NCI-H460 (cell line): ENCODE results near the gene VPS39. TPM values are rescaled to one million over a fixed set of nuclear protein-coding genes. Genes with fewer than 3 reads are reported as not detected.

ENCODE experiments used
- DNase-seq: peaks from one replicate; pipeline ENCODE4 v3.0.0-alpha.2; 2016; ENCODE audit warnings: low read depth; ENCODE audit errors: extremely low read depth
- total RNA-seq: library from RNA; depleted of rRNA; stranded (reverse); fragments of >200 nt; shearing (Covaris generic); gene quantifications from 2 replicates; pipeline ENCODE4 v1.2.3, GENCODE V29; 2014

The VPS39 gene
- total RNA-seq, 1 experiment from 2014 or later: 27.0 TPM

GRCh38 chr15:42159381-42160015 lies 48.6 kb downstream of the VPS39 start:
- no peak for DNase-seq

- no peak for DNase-seq
These were observed 49.2 kb downstream of the VPS39 start for GRCh38 chr15:42158941-42159340.

DNA sequence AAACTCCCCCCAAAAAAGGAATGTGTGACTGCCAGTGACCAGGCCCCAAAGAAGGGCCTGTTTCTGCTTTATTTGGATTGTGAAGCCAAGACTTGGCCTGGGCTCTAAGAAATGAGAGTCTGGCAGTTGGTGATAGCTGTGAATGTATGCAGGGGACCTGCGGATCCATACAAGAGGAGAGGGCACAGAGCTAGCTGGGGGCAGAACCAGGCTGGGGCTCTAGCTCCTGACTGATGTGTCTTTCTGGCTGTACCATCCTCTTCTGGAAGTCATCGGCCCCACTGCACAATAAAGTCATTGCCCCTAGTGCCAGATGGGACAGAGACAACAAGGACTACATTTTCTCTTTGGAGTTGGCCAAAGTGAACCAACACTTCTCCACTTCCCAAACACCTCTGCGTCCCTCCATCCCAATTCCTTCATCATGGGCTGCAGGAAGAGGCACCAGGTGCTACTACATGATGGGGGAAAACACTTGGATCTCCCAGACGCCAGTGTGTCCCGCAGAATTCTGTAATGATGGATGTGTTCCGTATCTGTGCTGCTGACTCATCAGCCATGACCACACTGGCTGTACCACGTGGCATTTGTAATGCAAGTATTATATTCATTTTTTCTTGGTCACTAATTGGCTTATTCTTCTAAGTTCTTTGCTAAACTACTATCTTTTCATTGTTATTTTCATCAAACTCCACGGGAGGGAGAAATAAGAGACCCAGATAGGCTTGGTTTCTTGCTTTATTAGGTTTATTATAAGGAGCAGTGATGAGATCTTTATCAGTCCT lies 49.9 kb downstream of the VPS39 start:
- no peak for DNase-seq

- no peak for DNase-seq
These were observed 50.7 kb downstream of the VPS39 start for GRCh38 chr15:42157381-42157780.

DNA sequence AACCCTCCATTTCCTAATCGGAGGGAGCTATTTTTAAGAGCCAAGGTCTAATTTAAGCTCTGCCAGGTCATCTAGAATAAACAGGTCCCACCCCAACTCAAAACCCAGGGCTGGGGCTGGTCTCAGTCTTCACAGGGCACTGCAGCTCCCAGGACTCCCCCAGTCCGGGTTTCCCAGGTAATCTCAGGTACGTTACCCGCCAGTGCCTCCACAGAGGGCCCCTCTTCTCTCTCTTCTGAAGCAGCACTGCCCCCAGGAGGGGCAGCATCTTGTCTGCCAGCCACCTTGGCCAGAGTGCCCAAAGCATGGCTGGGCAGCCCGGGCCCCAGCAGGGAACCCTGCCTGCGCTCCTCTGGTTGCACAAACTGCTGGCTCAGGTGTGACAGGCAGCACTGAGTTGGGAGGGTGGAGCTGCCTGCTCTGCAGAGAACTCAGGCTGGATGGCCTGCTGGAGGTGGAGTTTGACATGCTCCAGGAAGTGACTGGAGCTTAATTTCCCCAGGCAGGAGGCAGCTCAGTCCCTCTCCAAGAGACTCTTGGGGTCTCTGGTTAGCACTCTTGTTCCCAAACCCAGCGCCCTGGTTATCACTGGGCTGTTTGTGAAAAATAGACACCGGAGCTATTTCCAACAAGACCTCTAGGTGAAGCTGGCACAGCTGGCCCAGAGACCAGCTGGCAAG lies 51.7 kb downstream of the VPS39 start, which contains the start of gene PLA2G4F:
Gene PLA2G4F (minus strand): TSS at position 394 of the 680 bp plus-strand sequence. CDS start 87 bp downstream, at position 307.
- no peak for DNase-seq

- no peak for DNase-seq
These were observed 52.4 kb downstream of the VPS39 start for GRCh38 chr15:42155546-42156242.

DNA sequence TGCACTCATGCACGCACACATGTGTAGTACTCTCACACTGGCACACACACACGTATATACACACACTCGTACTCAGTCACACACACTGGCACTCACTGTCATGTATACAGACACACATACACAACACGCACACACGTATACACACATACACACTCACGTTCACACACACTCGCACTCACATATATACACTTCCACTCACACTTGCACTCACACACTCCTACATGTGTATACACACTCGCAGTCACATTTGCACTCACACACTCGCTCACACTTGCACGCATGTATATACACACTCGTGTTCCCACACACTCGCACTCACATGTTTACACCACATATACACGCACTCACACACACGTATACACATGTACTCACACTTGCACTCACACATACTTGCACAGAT lies 53.1 kb downstream of the VPS39 start:
- no peak for DNase-seq

DNA sequence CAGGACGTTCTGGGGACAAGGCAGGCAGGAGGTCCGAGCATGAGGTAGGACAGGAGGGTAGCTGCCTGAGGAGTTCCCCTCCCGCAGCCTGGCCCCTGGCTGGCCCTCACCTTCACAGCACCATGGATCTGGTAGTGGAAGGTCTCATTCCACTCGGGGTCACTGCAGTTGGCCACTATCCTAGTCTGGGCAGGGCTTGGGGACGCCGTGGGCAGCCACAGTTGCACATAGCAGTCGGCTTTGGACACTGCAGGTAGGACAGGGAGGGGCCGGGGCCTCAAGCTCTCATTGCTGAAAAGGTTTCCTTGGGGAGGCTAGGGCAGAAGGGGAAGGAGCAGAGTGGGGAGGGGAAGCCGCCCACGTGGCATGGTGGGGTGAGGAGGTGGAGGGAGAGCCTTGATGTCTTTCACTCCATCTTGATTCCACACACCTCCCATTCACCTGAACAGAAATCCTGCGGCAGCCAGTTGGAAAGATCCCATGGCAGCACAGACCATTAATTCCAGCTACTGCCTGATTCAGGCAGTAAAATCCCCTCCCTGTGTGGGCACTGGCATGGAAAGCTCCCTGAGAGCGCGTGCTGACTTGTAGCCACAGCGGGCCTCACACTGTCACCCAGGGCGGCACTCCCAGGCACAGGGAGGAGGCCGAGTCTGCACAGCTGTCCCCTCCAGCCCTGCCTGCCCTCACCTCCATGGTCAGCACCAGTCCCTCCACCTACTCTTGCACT lies 53.7 kb downstream of the VPS39 start:
- no peak for DNase-seq

GRCh38 chr15:42153874-42154211 lies 54.3 kb downstream of the VPS39 start:
- no peak for DNase-seq

DNA sequence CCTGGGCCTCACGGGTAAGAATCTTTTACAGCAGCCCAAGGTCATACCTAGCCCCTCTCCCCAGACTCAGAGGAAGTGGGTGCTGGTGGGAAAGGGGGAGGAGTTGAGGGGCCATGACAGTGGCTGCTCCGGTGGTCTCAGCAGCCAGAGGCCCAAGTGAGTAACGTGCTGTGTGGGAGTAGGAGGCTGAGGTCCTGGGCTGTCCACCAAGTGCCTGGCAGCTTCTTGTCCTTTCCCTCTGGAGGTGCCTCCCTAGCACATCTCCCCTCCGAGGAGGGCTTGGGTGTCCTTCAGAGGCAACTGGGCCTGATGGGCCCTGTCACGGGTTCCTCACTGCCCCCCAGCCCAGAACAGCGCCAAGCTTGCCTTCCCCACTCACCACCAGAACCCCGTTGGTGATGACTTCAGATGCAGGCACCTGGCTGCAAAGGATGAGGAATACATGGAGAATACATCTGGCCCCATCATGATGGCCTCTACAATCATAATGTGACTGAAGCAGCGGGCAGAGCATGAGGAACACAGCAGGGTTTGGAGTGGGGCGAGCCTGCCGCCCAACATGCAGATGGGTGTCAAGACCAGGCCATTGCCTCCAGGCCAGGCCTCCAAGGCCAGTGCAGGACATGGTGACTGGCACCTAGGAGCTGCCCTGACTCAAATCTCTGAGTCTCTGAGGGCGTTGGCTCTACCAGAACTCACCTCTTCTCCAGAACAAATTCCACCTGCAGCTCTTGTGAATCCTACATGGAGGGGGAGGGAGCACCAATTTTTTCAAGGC lies 55.0 kb downstream of the VPS39 start:
- DNase-seq: no peak

DNA sequence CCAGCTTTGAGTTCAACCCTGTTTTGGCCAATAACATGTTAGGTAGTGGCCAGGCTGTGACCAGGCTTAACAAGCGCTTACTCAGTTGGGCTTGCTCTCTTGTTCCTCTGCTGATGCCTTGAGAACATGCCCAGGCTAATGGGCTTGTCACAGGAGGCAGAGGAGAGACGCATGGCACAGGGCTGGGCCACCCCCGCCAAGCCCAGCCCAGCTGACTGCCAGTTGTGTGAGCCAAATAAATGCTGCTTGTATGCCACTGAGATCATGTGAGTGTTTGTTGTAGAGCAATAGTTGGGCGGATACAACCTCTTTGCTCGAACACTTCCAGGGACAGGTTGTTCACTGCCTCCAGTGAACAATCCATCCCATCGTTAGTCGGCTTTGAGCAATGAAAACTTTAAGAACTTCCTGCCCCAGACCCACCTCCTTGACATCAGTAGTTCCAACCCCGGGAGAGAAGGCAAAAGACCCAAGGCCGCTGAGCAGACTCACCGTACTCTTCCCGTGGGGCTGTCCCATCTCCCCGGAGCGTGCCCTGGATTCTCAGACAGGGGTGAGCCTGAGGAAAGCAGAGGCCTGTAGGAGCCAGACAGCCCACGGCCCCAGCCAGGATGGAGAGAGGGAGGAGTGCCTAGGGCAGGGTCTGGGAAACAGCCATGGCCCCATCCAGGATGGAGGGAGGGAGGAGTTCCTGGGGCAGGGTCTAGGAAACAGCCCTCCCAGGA lies 55.7 kb downstream of the VPS39 start:
- no peak for DNase-seq

DNA sequence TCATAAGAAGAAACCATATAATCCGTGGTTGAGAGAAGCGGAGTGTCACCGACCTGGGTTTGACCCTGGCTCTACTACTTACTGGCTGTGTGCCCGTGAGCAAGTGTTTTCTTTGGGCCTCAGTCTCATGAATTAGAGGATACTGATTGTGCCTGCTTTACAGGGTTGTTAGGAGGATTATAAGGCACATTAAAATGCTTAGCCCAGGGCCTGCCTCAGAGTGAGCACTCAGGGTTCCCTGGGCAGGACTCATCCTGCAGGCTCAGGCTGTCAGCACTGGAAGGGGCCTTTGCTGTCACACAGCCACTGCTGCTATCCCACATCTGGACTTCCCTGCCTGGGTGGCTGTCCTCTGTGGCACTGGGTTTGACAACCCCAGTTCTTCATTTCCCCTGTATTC lies 56.4 kb downstream of the VPS39 start:
- DNase-seq: no peak

DNA sequence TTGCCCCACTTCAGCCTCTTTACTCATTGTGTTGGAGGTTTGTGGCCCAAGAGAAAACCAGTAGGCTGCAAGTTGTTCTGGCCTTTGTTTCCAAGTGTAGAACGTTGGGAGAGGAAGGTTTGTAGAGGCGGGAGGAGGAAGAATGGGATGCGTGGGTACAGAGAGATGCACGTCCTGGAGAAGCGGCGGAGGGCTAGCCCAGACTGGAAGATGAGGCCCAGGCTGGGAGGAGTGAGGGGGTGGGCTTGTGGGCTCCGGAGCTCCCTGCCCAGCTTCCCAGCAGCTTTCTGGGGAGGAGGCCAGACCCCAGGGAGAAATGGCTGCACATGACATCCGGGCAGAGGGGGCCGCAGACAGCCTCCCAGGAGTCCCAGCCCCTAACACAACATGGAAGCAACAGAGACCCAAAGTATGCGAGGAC lies 57.0 kb downstream of the VPS39 start:
- DNase-seq: no peak

DNA sequence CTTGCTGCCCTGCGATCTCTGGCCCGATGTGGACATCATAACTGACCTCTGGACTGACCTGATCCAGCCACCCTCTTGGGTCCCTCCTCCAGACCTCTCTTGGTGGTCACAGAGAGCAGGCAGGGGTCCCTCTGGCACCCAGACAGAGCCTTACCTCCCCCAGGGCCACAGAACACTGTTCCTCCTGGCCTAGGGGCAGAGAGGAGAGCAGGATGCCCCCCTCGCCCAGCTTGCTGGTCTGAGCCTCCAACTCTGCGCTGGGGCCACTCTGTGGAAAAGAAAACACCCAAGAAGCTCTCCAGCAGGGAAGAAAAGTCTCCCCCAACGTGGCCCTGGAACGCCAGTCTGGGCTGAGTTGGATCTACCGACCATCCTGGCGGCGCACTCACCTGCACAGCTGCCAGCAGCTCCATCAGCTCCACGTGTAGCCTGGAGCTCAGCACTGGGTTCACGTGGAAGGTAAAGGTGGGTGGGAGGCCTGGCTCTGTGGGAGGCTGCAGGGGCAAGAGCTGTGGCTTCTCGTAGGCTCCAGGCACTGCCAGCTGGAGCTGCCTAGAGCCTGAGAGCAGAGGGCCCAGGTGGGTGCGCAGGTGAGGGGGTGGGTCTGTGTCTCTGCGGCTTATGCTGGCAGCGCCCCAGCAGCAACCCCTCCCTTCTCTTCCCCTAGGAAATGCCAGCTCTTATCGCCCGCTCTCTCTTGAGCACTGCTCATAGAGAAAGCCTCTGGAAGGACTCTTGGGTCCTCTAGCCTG lies 57.7 kb downstream of the VPS39 start:
- DNase-seq: no peak

DNA sequence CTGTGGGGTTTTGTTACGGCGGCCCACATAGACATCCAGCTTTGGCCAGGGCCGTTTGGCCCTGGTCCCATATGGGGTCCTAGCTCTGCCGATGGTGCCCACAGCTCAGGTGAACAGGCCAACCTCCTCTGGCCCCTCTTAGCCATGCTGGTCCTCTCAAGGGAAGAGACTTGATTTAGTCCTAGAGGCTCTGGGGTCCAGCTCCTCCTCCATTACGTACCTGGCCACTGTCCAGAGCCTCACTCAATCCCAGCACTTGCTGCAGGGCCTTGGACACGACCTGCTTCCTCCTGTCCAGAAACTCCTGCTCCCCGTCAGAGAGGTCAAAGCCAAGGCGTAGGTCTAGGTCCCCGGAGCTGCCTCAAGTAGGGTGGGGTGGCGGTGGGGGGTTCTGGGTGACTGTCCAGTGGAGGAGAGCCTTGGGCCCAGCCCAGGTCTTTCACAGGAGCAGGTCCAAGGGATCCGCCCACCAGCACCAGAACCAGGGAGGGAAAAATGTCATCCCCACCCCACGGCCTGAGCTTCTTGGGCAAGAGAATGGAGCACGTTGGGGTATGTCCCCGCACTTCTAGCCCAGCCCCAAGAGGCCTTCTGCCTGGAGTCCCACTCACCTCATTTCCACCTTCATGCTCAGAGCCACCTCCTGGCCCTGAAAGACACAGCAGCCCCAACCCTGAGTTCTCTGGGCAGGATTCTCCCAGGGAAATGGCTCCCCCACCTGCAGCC lies 58.4 kb downstream of the VPS39 start:
- no peak for DNase-seq

DNA sequence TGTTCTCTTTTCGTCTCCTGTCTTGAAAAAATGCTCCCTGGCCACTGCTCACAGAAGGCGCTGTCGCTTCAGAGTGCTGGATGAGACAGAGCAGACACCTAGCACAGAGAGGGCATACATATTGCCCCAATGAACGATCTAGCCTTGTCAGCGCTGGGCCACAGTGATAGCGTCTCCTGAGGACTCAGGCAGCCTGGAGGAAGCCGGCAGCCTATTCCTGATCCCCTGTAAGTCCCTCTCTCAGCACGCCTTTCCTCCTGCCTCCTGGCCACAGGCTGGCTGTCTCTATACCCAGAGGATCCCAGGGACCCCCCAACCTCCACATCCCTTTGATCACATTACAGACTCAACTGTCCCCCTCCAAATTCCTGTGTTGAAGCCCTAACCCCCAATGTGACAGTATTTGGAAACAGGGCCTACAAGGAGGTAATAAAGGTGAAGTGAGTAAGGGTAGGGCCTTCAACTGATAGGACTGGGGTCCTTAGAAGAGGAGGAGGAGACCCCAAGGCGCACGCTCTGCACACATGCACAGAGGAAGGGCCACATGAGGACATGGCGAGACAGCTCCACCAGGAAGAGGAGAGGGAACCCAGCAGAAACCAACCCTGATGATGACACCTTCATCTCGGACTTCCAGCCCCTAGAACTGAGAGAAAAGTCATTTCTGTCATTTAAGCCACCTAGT lies 59.2 kb downstream of the VPS39 start:
- no peak for DNase-seq

DNA sequence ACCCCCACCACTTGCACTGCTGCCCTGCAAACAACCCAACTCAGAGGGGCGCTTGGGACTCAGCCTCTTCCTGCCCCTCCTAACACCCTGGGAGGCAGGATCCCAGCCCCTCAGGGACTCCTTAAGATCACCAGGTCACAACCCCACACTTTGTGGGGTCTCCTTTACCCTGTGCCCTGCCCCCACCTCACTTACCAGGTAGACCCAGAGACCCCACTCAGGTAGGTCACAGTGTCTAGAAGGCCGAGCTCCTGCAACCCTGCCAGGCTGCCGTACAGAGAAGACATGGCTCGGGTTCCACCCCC lies 60.7 kb downstream of the VPS39 start:
- DNase-seq: no peak
